Left renal pelvis (tissue), 4 donors: Measurements from ENCODE around the gene TCF12. TPM values are rescaled to one million over a fixed set of nuclear protein-coding genes. Genes with fewer than 3 reads are reported as not detected.

Experiments used
- DNase-seq, 4 donors: peaks; one replicate each; pipeline ENCODE4 v3.0.0-alpha.2; 2013; ENCODE audit warnings: low read depth in 4 of 4, low spot score in 3 of 4
- polyA plus RNA-seq, 4 donors: library from polyadenylated mRNA; unstranded; fragments of 120-200 nt; gene quantifications; one replicate each; pipeline ENCODE4 v1.2.1, GENCODE V29; 2013; ENCODE audit not compliant: insufficient read length in 4 of 4

Gene TCF12
- polyA plus RNA-seq, 4 donors: 152 to 313 (median 190) TPM

- DNase-seq: peak in 1 of 4 donors; percentile 43
Measured at GRCh38 chr15:57306161-57306943, 387.9 kb downstream of the TCF12 start.

DNA sequence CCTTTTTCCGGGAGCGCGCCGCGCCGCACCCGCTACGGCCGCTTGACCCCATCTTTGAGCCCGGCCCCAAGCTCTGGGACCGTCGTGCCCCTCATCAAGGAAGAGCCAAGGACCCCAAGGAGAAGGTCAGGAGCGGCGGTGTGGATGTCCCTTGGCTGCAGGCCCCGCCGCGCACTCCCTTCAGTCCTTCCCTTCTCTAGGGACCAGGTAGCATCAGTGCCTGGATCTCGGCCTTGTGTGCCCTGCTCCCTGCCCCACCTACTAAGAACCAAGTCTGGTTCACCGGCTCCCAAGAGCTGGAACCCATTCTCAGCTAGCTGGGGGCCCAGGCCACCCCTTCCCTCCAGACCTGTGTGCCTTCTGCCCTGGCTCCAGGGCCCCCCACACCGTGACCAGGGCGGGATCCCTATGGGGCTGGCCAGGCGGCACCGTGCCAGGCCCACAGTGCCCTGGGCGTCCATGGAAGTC is 388.5 kb downstream of the TCF12 start:
- DNase-seq: no peak

DNA sequence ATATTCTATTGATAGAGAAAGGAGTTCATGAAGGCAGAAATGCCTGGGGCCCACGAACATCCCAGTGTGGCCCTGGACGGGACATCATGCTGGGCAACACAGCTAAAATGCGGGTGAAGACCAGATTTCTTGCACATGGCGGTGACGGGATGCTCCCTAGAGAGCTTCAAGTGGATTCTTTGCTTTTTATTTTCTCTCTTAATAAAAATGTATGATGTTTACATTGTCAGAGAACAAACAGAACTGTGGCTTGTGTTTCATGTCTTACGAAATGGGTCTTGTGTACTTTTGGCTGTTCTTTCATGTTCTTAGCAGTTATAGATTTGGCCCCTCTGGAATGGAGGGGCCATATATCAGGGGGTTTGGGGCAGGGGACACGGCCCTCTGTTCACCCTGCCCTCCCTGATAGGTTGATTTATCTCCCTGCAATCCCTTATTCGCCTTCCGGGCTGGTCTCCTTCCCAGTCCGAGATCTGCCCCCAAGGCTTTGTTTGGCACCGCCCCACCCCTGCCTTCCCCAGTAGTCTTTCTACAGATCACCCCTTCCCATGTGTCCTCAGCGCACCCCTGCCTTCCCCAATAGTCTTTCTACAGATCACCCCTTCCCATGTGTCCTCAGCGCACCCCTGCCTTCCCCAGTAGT is 389.2 kb downstream of the TCF12 start:
- peak in 1 of 4 donors; percentile 59 for DNase-seq

GRCh38 chr15:57308170-57308545 is 389.7 kb downstream of the TCF12 start:
- DNase-seq: no peak

- DNase-seq: no peak
Measured at GRCh38 chr15:57309856-57310760, 391.7 kb downstream of the TCF12 start.

DNA sequence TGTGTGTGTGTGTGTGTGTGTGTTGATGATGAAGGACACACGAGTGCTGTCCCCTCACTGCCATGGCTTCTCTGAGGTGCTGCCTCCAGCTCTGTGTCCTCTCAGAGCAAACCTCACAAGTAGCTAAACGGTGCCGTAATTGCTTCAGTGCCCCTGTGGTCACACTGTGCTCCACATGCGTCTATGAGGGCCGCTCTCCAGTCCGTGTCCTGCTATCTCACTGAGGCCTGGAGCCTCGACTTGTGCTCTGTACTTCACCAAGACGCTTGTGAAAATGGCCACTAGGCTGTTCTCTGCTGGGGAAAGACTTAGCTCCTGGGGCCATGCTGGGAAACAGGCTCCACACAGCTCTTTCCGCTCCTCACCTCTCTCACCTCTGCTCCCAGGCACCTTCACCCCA is 392.4 kb downstream of the TCF12 start:
- no peak for DNase-seq

GRCh38 chr15:57312006-57312317 is 393.5 kb downstream of the TCF12 start:
- DNase-seq: no peak

- no peak for DNase-seq
Measured at GRCh38 chr15:57312318-57313133, 394.1 kb downstream of the TCF12 start.

GRCh38 chr15:57313134-57313483 is 394.7 kb downstream of the TCF12 start:
- no peak for DNase-seq

- no peak for DNase-seq
Measured at GRCh38 chr15:57314221-57314620, 395.8 kb downstream of the TCF12 start.

DNA sequence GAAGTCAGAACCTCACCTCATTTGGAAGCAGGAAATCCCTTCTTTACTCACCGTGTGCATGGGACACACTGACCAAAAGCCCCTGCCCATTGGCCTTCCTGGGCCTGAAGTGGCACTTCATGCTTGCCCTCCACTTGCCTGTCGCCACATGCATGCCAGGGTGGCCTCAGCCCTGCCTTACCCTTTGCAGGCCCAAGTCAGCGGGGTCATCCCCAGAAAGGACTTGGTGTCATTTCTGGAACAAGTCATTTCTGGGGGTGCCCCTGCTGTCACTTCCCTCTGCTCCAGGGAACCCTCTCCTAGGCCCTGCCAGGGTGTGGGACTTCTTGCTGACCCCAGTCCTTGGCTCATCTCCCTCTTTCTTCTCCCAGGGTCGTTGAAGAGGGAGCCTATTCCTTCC is 398.0 kb downstream of the TCF12 start:
- no peak for DNase-seq

GRCh38 chr15:57319226-57319918 is 400.9 kb downstream of the TCF12 start:
- DNase-seq: no peak

- no peak for DNase-seq
Measured at GRCh38 chr15:57319919-57320560, 401.6 kb downstream of the TCF12 start.

- no peak for DNase-seq
Measured at GRCh38 chr15:57320631-57321220, 402.3 kb downstream of the TCF12 start.

DNA sequence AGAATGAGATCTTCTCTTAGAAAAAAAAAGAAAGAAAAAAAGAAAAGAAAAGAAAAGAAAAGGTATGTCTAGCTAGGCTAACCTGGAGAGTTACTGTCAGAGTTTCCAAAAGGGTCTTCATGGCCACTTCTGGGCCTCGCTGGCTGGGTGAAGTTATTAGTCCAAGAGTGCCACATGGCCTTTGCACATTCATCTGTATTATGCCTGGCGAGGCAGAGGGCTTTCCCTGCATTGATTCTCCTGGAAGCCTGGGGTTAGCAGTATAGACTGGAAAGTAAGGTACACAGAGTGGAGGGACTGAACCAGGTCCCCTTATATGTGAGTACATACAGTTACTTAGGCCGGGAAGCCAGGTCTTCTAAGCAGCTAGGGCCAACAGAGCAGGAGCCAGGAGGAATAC is 403.0 kb downstream of the TCF12 start:
- no peak for DNase-seq

DNA sequence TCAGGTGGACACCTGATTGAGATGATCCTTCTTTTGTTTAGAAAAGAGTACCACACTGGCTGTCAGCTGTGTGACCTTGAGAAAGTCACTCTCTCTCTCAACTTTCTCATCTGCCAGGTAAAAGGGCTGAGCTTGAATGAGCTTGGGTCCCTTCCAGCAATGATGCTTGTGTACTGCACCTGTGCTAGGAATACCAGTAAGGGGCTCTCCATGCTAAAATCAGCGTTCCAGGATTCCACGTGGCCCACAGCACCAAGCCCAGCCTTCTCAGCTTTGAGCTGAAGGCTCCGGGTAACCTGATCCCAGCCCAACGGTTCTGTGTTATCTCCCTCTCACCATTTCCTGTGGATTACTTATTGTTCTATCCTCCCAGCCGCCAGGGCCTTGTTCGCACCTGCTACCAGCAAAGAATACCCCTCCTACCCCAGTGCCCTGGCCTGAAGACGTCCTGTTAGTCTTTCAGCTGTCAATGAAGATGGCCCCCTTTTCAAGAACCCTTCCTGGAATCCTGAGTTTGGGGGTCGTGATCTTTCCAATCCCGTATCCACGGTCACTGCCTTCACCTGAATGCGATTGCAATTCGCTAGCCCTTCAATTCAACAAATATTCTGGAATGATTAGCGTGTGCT is 403.6 kb downstream of the TCF12 start:
- DNase-seq: no peak

GRCh38 chr15:57322602-57323250 is 404.3 kb downstream of the TCF12 start:
- no peak for DNase-seq

- no peak for DNase-seq
Measured at GRCh38 chr15:57323299-57323805, 404.9 kb downstream of the TCF12 start.
